AG10803 (cell line): ENCODE measurements around the gene NOG.

ENCODE experiments used
- DNase-seq: peaks from one replicate; pipeline ENCODE4 v3.0.0; 2010; ENCODE audit warnings: low read depth
- H3K4me3 ChIP-seq: 2 replicates; pipeline ENCODE4 v1.5.1; 2011; ENCODE audit warnings: mild to moderate bottlenecking, low read length, control low read depth
- CTCF ChIP-seq: conservative IDR thresholded peaks from 2 replicates; pipeline ENCODE4 v1.5.1; 2011; ENCODE audit warnings: mild to moderate bottlenecking, low read length, control low read depth, inconsistent platforms

NOG gene

GRCh38 chr17:56592487-56593085 is 913 bp upstream of the NOG start:
- H3K4me3 ChIP-seq = peak overlapping the region; percentile 71
- peak; percentile 48 for DNase-seq
- TF ChIP-seq CTCF = peak; percentile 41

GRCh38 chr17:56593086-56593645 is 333 bp upstream of the NOG start:
- peak overlapping the region; percentile 71 for H3K4me3 ChIP-seq
- TF ChIP-seq CTCF = no peak

GRCh38 chr17:56594320-56595107 is 1.0 kb downstream of the NOG start:
- DNase-seq = peak; percentile 14
- peak overlapping the region; percentile 71 for H3K4me3 ChIP-seq
- 0 out of 2 replicates have a peak, but pooled peaks have one; percentile 9 for TF ChIP-seq CTCF

More at GRCh38 chr17:56593086-56593645, 333 bp upstream of the NOG start:
- DNase-seq = peak; percentile 59

GRCh38 chr17:56595108-56595418 is 1.6 kb downstream of the NOG start:
- H3K4me3 ChIP-seq = peak overlapping the region; percentile 71
- no peak for TF ChIP-seq CTCF
- DNase-seq = no peak

GRCh38 chr17:56595831-56596690 is 2.6 kb downstream of the NOG start:
- peak overlapping the region; percentile 71 for H3K4me3 ChIP-seq
- DNase-seq = no peak

More at GRCh38 chr17:56595831-56596690, 2.6 kb downstream of the NOG start:
- no peak for TF ChIP-seq CTCF
